K562 (cell line): ENCODE data around the gene SULT2B1. TPM values are rescaled to one million over a fixed set of nuclear protein-coding genes. Genes with fewer than 3 reads are reported as not detected.

ENCODE experiments used
- BACH1 ChIP-seq: fragments of 200-800 bp; sonication (Bioruptor generic); IDR thresholded peaks from 2 replicates; pipeline ENCODE4 v1.6.1; 2016; ENCODE audit warnings: missing genetic modification characterization, missing compliant biosample characterization
- CBX5 ChIP-seq: IDR thresholded peaks from 2 replicates; pipeline ENCODE4 v1.6.1; 2014; ENCODE audit warnings: low read depth, borderline replicate concordance
- CEBPG ChIP-seq, 3 experiments: fragments of 200-800 bp in 1 of 3; sonication (Bioruptor generic) in 1 of 3; sonication (generic) in 1 of 3; formaldehyde crosslinking in 1 of 3; IDR thresholded peaks in 2 of 3; conservative IDR thresholded peaks in 1 of 3; 2 replicates each; pipeline versions ENCODE4 v1.6.1 to v1.8.0; 2016 to 2022; ENCODE audit warnings: missing compliant biosample characterization in 2 of 3, missing genetic modification characterization in 2 of 3, mild to moderate bottlenecking in 1 of 3, missing genetic modification reagents in 1 of 3
- CTBP1 ChIP-seq: fragments of 450-650 bp; IDR thresholded peaks from 2 replicates; pipeline ENCODE4 v1.6.1; 2016; ENCODE audit warnings: borderline replicate concordance
- FOS ChIP-seq: IDR thresholded peaks from 3 replicates; pipeline ENCODE4 v1.6.1; 2011; ENCODE audit not compliant: insufficient read length; ENCODE audit errors: extremely low read depth
- IFI16 ChIP-seq: fragments of 250-450 bp; sonication (Bioruptor Pico); IDR thresholded peaks from 2 replicates; pipeline ENCODE4 v2.1.2; 2022; ENCODE audit warnings: mild to moderate bottlenecking, inconsistent platforms
- KDM5B ChIP-seq: fragments of 200-600 bp; sonication (generic); IDR thresholded peaks from 2 replicates; pipeline ENCODE4 v1.6.1; 2012; ENCODE audit warnings: low read depth, mild to moderate bottlenecking, moderate library complexity, low read length, control low read depth, inconsistent platforms; ENCODE audit not compliant: insufficient replicate concordance
- MCM7 ChIP-seq, 2 experiments: fragments of 450-650 bp; IDR thresholded peaks; 2 replicates each; pipeline ENCODE4 v1.6.1; 2016 to 2018
- MEF2A ChIP-seq: IDR thresholded peaks from 2 replicates; pipeline ENCODE4 v1.6.1; 2011; ENCODE audit warnings: low read depth, mild to moderate bottlenecking, low read length, moderate library complexity; ENCODE audit not compliant: control insufficient read depth
- NR1H2 ChIP-seq: sonication (generic); formaldehyde crosslinking; IDR thresholded peaks from 2 replicates; pipeline ENCODE4 v1.4.0; 2020; ENCODE audit warnings: mild to moderate bottlenecking, missing genetic modification reagents
- PHF21A ChIP-seq: fragments of 450-650 bp; IDR thresholded peaks from 2 replicates; pipeline ENCODE4 v1.6.1; 2017; ENCODE audit warnings: low read depth, borderline replicate concordance
- SRSF1 ChIP-seq: fragments of 200-400 bp; formaldehyde crosslinking; IDR thresholded peaks from 2 replicates; pipeline ENCODE4 v1.6.1; 2017; ENCODE audit warnings: mild to moderate bottlenecking, low read depth, low read length, moderate library complexity
- STAT5A ChIP-seq: IDR thresholded peaks from 2 replicates; pipeline ENCODE4 v1.6.1; 2012; ENCODE audit warnings: low read length, inconsistent platforms, borderline replicate concordance
- ZC3H11A ChIP-seq: IDR thresholded peaks from 2 replicates; pipeline ENCODE4 v1.6.1; 2012; ENCODE audit warnings: low read depth, low read length, improper control_type of control experiment
- ZNF217 ChIP-seq: sonication (generic); formaldehyde crosslinking; IDR thresholded peaks from 2 replicates; pipeline ENCODE4 v1.8.0; 2022; ENCODE audit warnings: mild to moderate bottlenecking, missing genetic modification reagents
- ZNF384 ChIP-seq: IDR thresholded peaks from 2 replicates; pipeline ENCODE4 v1.6.1; 2012; ENCODE audit warnings: low read depth, low read length, improper control_type of control experiment
- polyA plus RNA-seq, 8 experiments: library from polyadenylated mRNA; depleted of rRNA in 4 of 8; stranded (reverse) in 5 of 8; unstranded in 3 of 8; fragments of >200 nt; fragmentation: Nextera tagmentation in 2 of 8; fragmentation: Illumina TruSeq in 1 of 8; extraction: Ambion mirVana in 2 of 8; extraction: Trizol in 1 of 8; gene quantifications; 2 replicates each; pipeline versions ENCODE4 v1.2.1 to v1.2.3, GENCODE V29; 2011 to 2014; ENCODE audit warnings: inconsistent platforms in 1 of 8, missing spikeins in 1 of 8
- total RNA-seq, 7 experiments: library from RNA; depleted of rRNA in 6 of 7; stranded (reverse); fragments of >200 nt in 6 of 7; fragmentation: Illumina TruSeq in 2 of 7; extraction: Trizol in 2 of 7; gene quantifications; 2 replicates each; pipeline versions ENCODE4 v1.2.1 to v1.2.3, GENCODE V29; 2011 to 2021; ENCODE audit warnings: low replicate concordance in 1 of 7
- TF ChIP-seq, protein P1 (sequence below): fragments of 450-650 bp; formaldehyde crosslinking; IDR thresholded peaks from 2 replicates; pipeline ENCODE4 v1.4.0; 2022; ENCODE audit warnings: mild to moderate bottlenecking, moderate library complexity
- TF ChIP-seq, protein P2 (sequence below): fragments of 450-650 bp; IDR thresholded peaks from one replicate; pipeline ENCODE4 v1.6.1; 2018; ENCODE audit warnings: mild to moderate bottlenecking, moderate library complexity; ENCODE audit not compliant: partially characterized antibody
- TF ChIP-seq, protein P3 (sequence below): fragments of 250-450 bp; sonication (Bioruptor Pico); IDR thresholded peaks from 2 replicates; pipeline ENCODE4 v1.8.0; 2022; ENCODE audit warnings: moderate library complexity, mild to moderate bottlenecking, inconsistent platforms
- TF ChIP-seq, protein P4 (sequence below): sonication (generic); formaldehyde crosslinking; IDR thresholded peaks from 2 replicates; pipeline ENCODE4 v1.8.0; 2022; ENCODE audit warnings: mild to moderate bottlenecking, missing genetic modification reagents
- TF ChIP-seq, protein P5 (sequence below): fragments of 200-400 bp; formaldehyde crosslinking; IDR thresholded peaks from 2 replicates; pipeline ENCODE4 v1.6.1; 2017; ENCODE audit warnings: mild to moderate bottlenecking, low read depth, low read length, moderate library complexity

Gene SULT2B1
- total and polyA plus RNA-seq, 9 of the 15 experiments (the other 6 are each of a cell fraction or from before 2014, with no cell fraction given), result 0.09 to 0.62 (median 0.22) TPM; not detected in 2

DNA sequence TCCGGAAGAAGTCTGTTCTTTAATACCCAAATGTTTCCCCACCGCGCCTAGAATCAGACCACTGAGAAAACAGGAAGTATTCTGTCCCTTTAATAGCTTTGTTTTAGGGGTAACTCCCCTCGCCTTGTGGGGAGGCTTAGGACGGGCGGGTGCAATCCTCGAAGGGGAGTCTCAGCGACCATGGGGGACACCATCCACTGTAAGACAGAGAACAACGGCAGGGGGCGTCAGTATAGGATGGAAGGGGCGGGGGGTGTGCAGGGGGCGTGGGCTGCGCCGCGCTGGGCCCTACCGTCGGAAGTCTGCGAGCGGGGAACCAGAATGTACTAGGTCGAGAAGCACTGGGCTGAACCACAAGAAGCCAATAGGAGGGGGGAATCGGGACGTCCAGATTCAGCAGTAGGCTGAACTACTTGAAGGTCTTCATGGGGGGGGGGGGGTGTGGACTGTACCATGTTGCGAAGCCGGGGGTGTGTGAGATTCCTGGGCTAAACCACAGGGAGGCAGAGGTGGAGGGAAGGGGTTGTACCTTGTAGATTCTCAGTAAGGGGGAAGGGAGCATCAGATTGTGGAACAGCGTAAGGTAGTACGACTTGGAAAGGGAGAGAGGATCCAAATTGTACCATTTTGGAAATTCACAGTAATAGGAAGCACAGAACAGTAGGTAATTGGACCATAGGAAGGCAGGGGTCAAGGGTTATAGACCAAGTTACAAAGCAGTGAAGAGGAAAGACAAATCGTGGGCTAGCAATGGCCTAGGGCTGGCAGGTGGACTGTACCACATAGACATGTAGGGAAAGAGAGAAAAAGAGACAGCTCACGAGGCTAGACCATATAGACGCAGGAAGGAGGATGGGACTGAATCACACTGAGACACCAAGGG, 86.2 kb downstream of the SULT2B1 start (continued):
- TF ChIP-seq ZNF384 (0 out of 2 replicates have a peak, but pooled peaks have one; percentile 24), ZNF217 (CRISPR knock-in tag) (no peak), PHF21A (peak; percentile 100), NR1H2 (peak; percentile 67; the same call in 1 of the 2 replicates), SRSF1 (no peak), ZC3H11A (no peak), STAT5A (no peak), MCM7 (IDR thresholded peaks at IDR 0.05) (no peak), FOS (no peak), BACH1 (tag) (no peak), MEF2A (no peak), IFI16 (CRISPR knock-in tag) (no peak), CEBPG (CRISPR knock-in tag; IDR thresholded peaks at IDR 0.05) (no peak), CEBPG (tag; conservative IDR thresholded peaks at IDR 0.05 in 1 of 2, IDR thresholded peaks at IDR 0.05 in 1 of 2) (no peak), KDM5B (no peak), CBX5 (no peak), CTBP1 (no peak)
- TF ChIP-seq, protein P1, sequence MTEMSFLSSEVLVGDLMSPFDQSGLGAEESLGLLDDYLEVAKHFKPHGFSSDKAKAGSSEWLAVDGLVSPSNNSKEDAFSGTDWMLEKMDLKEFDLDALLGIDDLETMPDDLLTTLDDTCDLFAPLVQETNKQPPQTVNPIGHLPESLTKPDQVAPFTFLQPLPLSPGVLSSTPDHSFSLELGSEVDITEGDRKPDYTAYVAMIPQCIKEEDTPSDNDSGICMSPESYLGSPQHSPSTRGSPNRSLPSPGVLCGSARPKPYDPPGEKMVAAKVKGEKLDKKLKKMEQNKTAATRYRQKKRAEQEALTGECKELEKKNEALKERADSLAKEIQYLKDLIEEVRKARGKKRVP (CRISPR knock-in tag), result no peak
- TF ChIP-seq, protein P2, sequence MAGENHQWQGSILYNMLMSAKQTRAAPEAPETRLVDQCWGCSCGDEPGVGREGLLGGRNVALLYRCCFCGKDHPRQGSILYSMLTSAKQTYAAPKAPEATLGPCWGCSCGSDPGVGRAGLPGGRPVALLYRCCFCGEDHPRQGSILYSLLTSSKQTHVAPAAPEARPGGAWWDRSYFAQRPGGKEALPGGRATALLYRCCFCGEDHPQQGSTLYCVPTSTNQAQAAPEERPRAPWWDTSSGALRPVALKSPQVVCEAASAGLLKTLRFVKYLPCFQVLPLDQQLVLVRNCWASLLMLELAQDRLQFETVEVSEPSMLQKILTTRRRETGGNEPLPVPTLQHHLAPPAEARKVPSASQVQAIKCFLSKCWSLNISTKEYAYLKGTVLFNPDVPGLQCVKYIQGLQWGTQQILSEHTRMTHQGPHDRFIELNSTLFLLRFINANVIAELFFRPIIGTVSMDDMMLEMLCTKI, result no peak
- TF ChIP-seq, protein P3, sequence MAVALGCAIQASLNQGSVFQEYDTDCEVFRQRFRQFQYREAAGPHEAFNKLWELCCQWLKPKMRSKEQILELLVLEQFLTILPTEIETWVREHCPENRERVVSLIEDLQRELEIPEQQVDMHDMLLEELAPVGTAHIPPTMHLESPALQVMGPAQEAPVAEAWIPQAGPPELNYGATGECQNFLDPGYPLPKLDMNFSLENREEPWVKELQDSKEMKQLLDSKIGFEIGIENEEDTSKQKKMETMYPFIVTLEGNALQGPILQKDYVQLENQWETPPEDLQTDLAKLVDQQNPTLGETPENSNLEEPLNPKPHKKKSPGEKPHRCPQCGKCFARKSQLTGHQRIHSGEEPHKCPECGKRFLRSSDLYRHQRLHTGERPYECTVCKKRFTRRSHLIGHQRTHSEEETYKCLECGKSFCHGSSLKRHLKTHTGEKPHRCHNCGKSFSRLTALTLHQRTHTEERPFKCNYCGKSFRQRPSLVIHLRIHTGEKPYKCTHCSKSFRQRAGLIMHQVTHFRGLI (CRISPR knock-in tag), result no peak
- TF ChIP-seq, protein P4, sequence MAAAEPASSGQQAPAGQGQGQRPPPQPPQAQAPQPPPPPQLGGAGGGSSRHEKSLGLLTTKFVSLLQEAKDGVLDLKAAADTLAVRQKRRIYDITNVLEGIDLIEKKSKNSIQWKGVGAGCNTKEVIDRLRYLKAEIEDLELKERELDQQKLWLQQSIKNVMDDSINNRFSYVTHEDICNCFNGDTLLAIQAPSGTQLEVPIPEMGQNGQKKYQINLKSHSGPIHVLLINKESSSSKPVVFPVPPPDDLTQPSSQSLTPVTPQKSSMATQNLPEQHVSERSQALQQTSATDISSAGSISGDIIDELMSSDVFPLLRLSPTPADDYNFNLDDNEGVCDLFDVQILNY (CRISPR knock-in tag), result no peak
- TF ChIP-seq, protein P5, sequence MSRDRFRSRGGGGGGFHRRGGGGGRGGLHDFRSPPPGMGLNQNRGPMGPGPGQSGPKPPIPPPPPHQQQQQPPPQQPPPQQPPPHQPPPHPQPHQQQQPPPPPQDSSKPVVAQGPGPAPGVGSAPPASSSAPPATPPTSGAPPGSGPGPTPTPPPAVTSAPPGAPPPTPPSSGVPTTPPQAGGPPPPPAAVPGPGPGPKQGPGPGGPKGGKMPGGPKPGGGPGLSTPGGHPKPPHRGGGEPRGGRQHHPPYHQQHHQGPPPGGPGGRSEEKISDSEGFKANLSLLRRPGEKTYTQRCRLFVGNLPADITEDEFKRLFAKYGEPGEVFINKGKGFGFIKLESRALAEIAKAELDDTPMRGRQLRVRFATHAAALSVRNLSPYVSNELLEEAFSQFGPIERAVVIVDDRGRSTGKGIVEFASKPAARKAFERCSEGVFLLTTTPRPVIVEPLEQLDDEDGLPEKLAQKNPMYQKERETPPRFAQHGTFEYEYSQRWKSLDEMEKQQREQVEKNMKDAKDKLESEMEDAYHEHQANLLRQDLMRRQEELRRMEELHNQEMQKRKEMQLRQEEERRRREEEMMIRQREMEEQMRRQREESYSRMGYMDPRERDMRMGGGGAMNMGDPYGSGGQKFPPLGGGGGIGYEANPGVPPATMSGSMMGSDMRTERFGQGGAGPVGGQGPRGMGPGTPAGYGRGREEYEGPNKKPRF, result no peak
